Endodermal cell (in vitro differentiated cells): ENCODE measurements around the gene CACNA1A. TPM values are rescaled to one million over a fixed set of nuclear protein-coding genes. Genes with fewer than 3 reads are reported as not detected.
A peak's percentile ranks its signal among the peaks of the same experiment; 100 is the strongest.

ENCODE experiments used
- DNase-seq: peaks from one replicate; pipeline ENCODE4 v3.0.0-alpha.2; 2017
- H3K27ac ChIP-seq: 2 replicates; pipeline ENCODE4 v1.5.1; 2013; ENCODE audit warnings: mild to moderate bottlenecking, low read depth, low read length, moderate library complexity
- H3K27me3 ChIP-seq: 2 replicates; pipeline ENCODE4 v1.6.1; 2013; ENCODE audit warnings: mild to moderate bottlenecking, low read length, moderate library complexity; ENCODE audit not compliant: insufficient read depth, control insufficient read depth, poor library complexity, severe bottlenecking
- H3K36me3 ChIP-seq: 2 replicates; pipeline ENCODE4 v1.7.0; 2013; ENCODE audit warnings: mild to moderate bottlenecking, low read length, moderate library complexity; ENCODE audit not compliant: control insufficient read depth, insufficient read depth
- H3K4me1 ChIP-seq: one replicate; pipeline ENCODE4 v1.7.0; 2013; ENCODE audit warnings: low read length; ENCODE audit not compliant: control insufficient read depth, insufficient read depth
- H3K4me3 ChIP-seq: 2 replicates; pipeline ENCODE4 v1.5.1; 2013; ENCODE audit warnings: mild to moderate bottlenecking, low read length, moderate library complexity
- H3K9ac ChIP-seq: 2 replicates; pipeline ENCODE4 v1.6.1; 2013; ENCODE audit warnings: mild to moderate bottlenecking, low read length, moderate library complexity; ENCODE audit not compliant: poor library complexity, severe bottlenecking; ENCODE audit errors: extremely low read depth
- H3K9me3 ChIP-seq: 2 replicates; pipeline ENCODE4 v1.6.1; 2013; ENCODE audit warnings: mild to moderate bottlenecking, low read length, moderate library complexity; ENCODE audit not compliant: control insufficient read depth
- H3K27ac Mint-ChIP-seq: 2 replicates; pipeline ENCODE4 v1.8.0; 2020; ENCODE audit warnings: mixed read lengths
- H3K27me3 Mint-ChIP-seq: 2 replicates; pipeline ENCODE4 v1.8.0; 2021; ENCODE audit warnings: mild to moderate bottlenecking, mixed read lengths; ENCODE audit not compliant: insufficient read depth
- H3K36me3 Mint-ChIP-seq: 2 replicates; pipeline ENCODE4 v1.8.0; 2020; ENCODE audit warnings: low read depth, mixed read lengths
- H3K4me1 Mint-ChIP-seq: 2 replicates; pipeline ENCODE4 v1.8.0; 2020; ENCODE audit warnings: mixed read lengths
- H3K4me3 Mint-ChIP-seq: 2 replicates; pipeline ENCODE4 v1.8.0; 2020; ENCODE audit warnings: mild to moderate bottlenecking, moderate library complexity, mixed read lengths
- H3K9me3 Mint-ChIP-seq: 2 replicates; pipeline ENCODE4 v1.8.0; 2020; ENCODE audit warnings: mild to moderate bottlenecking, mixed read lengths
- CTCF ChIP-seq: fragments of 200-600 bp; sonication (generic); conservative IDR thresholded peaks from 2 replicates; pipeline ENCODE4 v1.5.0; 2021; ENCODE audit warnings: antibody characterized with exemption, mild to moderate bottlenecking
- WGBS, 2 experiments: methylation state at CpG; one replicate each; pipeline versions ENCODE4 v1.1.5 to v1.1.7; 2013; ENCODE audit warnings: missing lambda C conversion rate in 2 of 2, mixed read lengths in 1 of 2; ENCODE audit not compliant: insufficient coverage in 1 of 2, insufficient read length in 1 of 2; 5-methylcytosine and 5-hydroxymethylcytosine counted together
- total RNA-seq, 2 donors: library from RNA; stranded (reverse); fragmentation: NEBNext Ultra II Directional in 1 of 2; extraction: Animal tissue kit (Norgen Biotek cat#: 25700) in 1 of 2; gene quantifications; 2 replicates in 1 of 2; 3 replicates in 1 of 2; pipeline ENCODE4 v1.2.1, GENCODE V29; 2021

Gene CACNA1A
- total RNA-seq, 2 donors from 2014 or later = 8.0 to 10.6 TPM

- WGBS, 2 experiments = 80 to 90% methylated on average over 2 to 6 of the region's 6 CpGs
- Mint-ChIP-seq H3K4me3 (no peak overlapping the region), H3K27me3 (no peaks in the 10 kb centered on the region), H3K9me3 (no peaks in the 10 kb centered on the region), H3K36me3 (no peaks in the 10 kb centered on the region), H3K27ac (no peak overlapping the region), H3K4me1 (no peaks in the 10 kb centered on the region)
- Histone ChIP-seq H3K27ac (no peak overlapping the region), H3K4me3 (no peak overlapping the region), H3K9me3 (no peaks in the 10 kb centered on the region), H3K9ac (no peak overlapping the region), H3K4me1 (no peaks in the 10 kb centered on the region), H3K36me3 (no peaks in the 10 kb centered on the region), H3K27me3 (no peaks in the 10 kb centered on the region)
- TF ChIP-seq CTCF = no peak
- no peak for DNase-seq
These were observed 94.4 kb downstream of the CACNA1A start for GRCh38 chr19:13411899-13412298.

GRCh38 chr19:13410946-13411345 is 95.3 kb downstream of the CACNA1A start:
- Histone ChIP-seq H3K4me1 (no peaks in the 10 kb centered on the region), H3K36me3 (no peaks in the 10 kb centered on the region), H3K27me3 (no peaks in the 10 kb centered on the region), H3K9me3 (no peaks in the 10 kb centered on the region), H3K9ac (no peak overlapping the region), H3K27ac (no peak overlapping the region), H3K4me3 (no peak overlapping the region)
- H3K36me3 Mint-ChIP-seq = no peaks in the 10 kb centered on the region
- TF ChIP-seq CTCF = no peak
- DNase-seq = no peak
- no peak overlapping the region for H3K4me3 Mint-ChIP-seq
- no peaks in the 10 kb centered on the region for H3K27me3 Mint-ChIP-seq
- H3K4me1 Mint-ChIP-seq = no peaks in the 10 kb centered on the region
- no peak overlapping the region for H3K27ac Mint-ChIP-seq
- 86 to 88% methylated on average over 1 of the region's 1 CpG for WGBS, 2 experiments
- no peaks in the 10 kb centered on the region for H3K9me3 Mint-ChIP-seq

GRCh38 chr19:13408889-13409518 is 97.3 kb downstream of the CACNA1A start:
- Mint-ChIP-seq H3K9me3 (no peaks in the 10 kb centered on the region), H3K4me3 (no peak overlapping the region), H3K27me3 (no peaks in the 10 kb centered on the region), H3K27ac (no peak overlapping the region), H3K4me1 (no peaks in the 10 kb centered on the region), H3K36me3 (no peaks in the 10 kb centered on the region)
- no peak for DNase-seq
- Histone ChIP-seq H3K4me1 (no peaks in the 10 kb centered on the region), H3K27ac (peak overlapping the region; percentile 68), H3K9me3 (no peaks in the 10 kb centered on the region), H3K36me3 (no peaks in the 10 kb centered on the region), H3K4me3 (no peak overlapping the region), H3K27me3 (no peaks in the 10 kb centered on the region), H3K9ac (no peak overlapping the region)
- no peak for TF ChIP-seq CTCF
- WGBS, 2 experiments = 61 to 86% methylated on average over 13 to 16 of the region's 16 CpGs
